Coronary artery (tissue), 2 donors: ENCODE data around the gene ZNF462.
A peak's percentile ranks its signal among the peaks of the same experiment; 100 is the strongest.

ENCODE experiments used
- DNase-seq: peaks from one replicate; pipeline ENCODE4 v3.0.0-alpha.2; 2017; ENCODE audit warnings: low spot score
- H3K27ac ChIP-seq, 2 donors: fragments of 200-600 bp; sonication (generic); one replicate each; pipeline ENCODE4 v1.5.1; 2016 to 2019
- H3K4me3 ChIP-seq: fragments of 200-600 bp; sonication (generic); 2 replicates; pipeline ENCODE4 v1.5.1; 2016; ENCODE audit warnings: mild to moderate bottlenecking, moderate library complexity
- TF ChIP-seq, protein P1 (sequence below): fragments of 200-600 bp; sonication (generic); IDR thresholded peaks from one replicate; pipeline ENCODE4 v1.5.1; 2019; ENCODE audit warnings: antibody characterized with exemption

ZNF462 gene

DNA sequence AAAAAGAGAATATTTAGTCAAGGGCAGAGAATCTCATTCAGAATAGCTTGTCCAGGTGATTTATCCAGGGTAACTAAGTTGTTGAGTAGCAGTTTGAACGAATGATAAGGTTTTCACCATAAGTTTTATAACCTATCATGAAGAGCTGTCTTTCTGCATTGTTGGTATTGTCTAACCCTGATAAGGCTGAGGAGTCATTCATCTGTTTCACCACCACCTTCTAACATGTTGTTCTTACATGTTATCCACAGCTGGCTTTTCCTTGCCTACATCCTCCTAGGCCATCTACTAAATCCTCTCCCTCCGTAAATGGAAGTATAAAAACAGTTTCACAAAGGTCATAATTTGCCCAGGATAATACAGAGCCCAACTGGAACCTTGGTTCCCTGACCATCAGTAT lies 24.1 kb downstream of the ZNF462 start:
- DNase-seq, result no peak
- Histone ChIP-seq H3K4me3 (no peak overlapping the region), H3K27ac (no peak overlapping the region)
- TF ChIP-seq, protein P1, sequence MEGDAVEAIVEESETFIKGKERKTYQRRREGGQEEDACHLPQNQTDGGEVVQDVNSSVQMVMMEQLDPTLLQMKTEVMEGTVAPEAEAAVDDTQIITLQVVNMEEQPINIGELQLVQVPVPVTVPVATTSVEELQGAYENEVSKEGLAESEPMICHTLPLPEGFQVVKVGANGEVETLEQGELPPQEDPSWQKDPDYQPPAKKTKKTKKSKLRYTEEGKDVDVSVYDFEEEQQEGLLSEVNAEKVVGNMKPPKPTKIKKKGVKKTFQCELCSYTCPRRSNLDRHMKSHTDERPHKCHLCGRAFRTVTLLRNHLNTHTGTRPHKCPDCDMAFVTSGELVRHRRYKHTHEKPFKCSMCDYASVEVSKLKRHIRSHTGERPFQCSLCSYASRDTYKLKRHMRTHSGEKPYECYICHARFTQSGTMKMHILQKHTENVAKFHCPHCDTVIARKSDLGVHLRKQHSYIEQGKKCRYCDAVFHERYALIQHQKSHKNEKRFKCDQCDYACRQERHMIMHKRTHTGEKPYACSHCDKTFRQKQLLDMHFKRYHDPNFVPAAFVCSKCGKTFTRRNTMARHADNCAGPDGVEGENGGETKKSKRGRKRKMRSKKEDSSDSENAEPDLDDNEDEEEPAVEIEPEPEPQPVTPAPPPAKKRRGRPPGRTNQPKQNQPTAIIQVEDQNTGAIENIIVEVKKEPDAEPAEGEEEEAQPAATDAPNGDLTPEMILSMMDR, result no peak

DNA sequence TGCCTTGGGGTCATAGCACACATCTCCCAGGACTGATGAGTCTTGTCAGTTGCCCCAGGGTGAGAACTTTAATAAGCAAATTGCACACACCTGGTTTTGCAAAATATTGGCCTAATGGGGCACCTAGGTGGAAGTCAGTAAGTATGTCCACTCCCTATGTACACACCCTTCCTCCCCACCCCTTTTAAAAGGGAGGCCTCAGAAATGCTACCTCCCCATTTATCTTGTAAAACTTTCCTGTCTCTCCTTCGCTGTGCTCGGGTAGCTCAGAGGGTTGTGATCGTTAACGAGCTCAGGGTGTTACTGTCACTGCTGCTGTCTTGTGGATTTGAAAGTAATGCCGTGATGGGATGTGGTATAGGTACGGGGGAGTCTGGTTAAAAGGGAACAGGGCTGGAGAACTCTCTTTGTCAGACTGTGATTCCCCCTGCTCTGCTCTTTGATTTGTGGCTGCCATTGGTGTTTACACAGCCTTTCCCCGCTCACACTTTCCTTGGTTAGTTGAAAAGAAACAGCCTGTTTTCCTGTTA lies 26.2 kb downstream of the ZNF462 start:
- no peak overlapping the region for H3K27ac ChIP-seq
- H3K4me3 ChIP-seq, result no peak overlapping the region
- no peak for DNase-seq
- TF ChIP-seq, protein P1, result no peak

- no peak overlapping the region for H3K27ac ChIP-seq
- H3K4me3 ChIP-seq, result no peak overlapping the region
- DNase-seq, result no peak
- TF ChIP-seq, protein P1, result no peak
These were observed 27.6 kb downstream of the ZNF462 start for GRCh38 chr9:106890608-106891007.

DNA sequence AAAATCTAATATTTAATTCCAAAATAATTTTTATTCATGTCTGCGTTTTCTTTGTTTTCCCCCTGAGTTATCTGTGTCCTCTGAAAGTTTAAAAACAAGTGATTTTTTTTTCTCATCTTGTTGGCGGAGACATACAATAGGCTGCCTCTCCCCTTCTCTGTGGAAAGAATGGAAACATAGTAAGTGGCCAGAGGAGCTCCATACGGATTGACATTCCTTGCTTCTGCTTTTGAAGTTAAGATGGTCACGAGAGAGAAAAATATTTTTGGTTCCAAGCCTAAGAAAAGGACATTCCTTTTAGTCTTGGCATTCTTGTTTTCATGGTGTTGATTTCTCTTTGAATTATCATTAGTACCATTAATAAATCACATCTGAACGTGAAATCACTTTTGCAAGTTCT lies 28.3 kb downstream of the ZNF462 start:
- H3K4me3 ChIP-seq, result no peak overlapping the region
- no peak for DNase-seq
- H3K27ac ChIP-seq, result no peak overlapping the region
- TF ChIP-seq, protein P1, result no peak

- Histone ChIP-seq H3K27ac (peak overlapping the region in 1 of 2 donors; percentile 50), H3K4me3 (no peak overlapping the region)
- DNase-seq, result peak; percentile 82
- TF ChIP-seq, protein P1, result no peak
These were observed 29.7 kb downstream of the ZNF462 start for GRCh38 chr9:106892632-106893031.

- Histone ChIP-seq H3K27ac (peak overlapping the region in 1 of 2 donors; percentile 50), H3K4me3 (no peak overlapping the region)
- DNase-seq, result no peak
- TF ChIP-seq, protein P1, result no peak
These were observed 30.1 kb downstream of the ZNF462 start for GRCh38 chr9:106893088-106893487.

GRCh38 chr9:106896695-106897094 lies 33.7 kb downstream of the ZNF462 start:
- no peak overlapping the region for H3K4me3 ChIP-seq
- DNase-seq, result no peak
- TF ChIP-seq, protein P1, result no peak
- H3K27ac ChIP-seq, result no peak overlapping the region
